PFSK-1 (cell line): ENCODE data around the gene RASA3.

Experiments
- POLR2AphosphoS5 ChIP-seq: IDR thresholded peaks from 2 replicates; pipeline ENCODE4 v1.6.1; 2012; ENCODE audit warnings: low read depth, mild to moderate bottlenecking, control low read depth, low read length, moderate library complexity
- TAF1 ChIP-seq: IDR thresholded peaks from 2 replicates; pipeline ENCODE4 v1.6.1; 2012; ENCODE audit warnings: low read length, control low read depth, borderline replicate concordance; ENCODE audit not compliant: insufficient read depth

- no peak for TF ChIP-seq POLR2AphosphoS5
- TF ChIP-seq TAF1: no peak
These were observed 35.5 kb upstream of the RASA3 start for GRCh38 chr13:114167885-114168284.
